GM19395 (cell line): ENCODE measurements around the gene PEA15.
A peak's percentile ranks its signal among the peaks of the same experiment; 100 is the strongest.

Source experiments
- ATAC-seq: cut with Tn5 transposase; IDR thresholded peaks from one replicate; pipeline ENCODE4 v1.9.1; 2021; ENCODE audit warnings: mild to moderate bottlenecking, moderate library complexity; ENCODE audit not compliant: unreplicated experiment

The PEA15 gene

GRCh38 chr1:160178731-160179130 is 26.5 kb upstream of the PEA15 start:
- ATAC-seq = no peak

GRCh38 chr1:160179336-160179735 is 25.8 kb upstream of the PEA15 start:
- no peak for ATAC-seq

- ATAC-seq = no peak
Observed at GRCh38 chr1:160186246-160186645, 18.9 kb upstream of the PEA15 start.

GRCh38 chr1:160186729-160187128 is 18.5 kb upstream of the PEA15 start:
- ATAC-seq = no peak

GRCh38 chr1:160187407-160187806 is 17.8 kb upstream of the PEA15 start:
- ATAC-seq = no peak

GRCh38 chr1:160188341-160188740 is 16.8 kb upstream of the PEA15 start:
- ATAC-seq = no peak

- ATAC-seq = no peak
Observed at GRCh38 chr1:160189649-160190625, 15.2 kb upstream of the PEA15 start, which contains the start of gene CASQ1. Gene CASQ1 (plus strand): TSS chr1:160190575. CDS start chr1:160190752, 177 bp downstream.

- ATAC-seq = no peak
Observed at GRCh38 chr1:160191756-160192155, 13.4 kb upstream of the PEA15 start.

- no peak for ATAC-seq
Observed at GRCh38 chr1:160192234-160192633, 12.9 kb upstream of the PEA15 start.

- no peak for ATAC-seq
Observed at GRCh38 chr1:160193091-160193819, 11.9 kb upstream of the PEA15 start.

GRCh38 chr1:160193832-160194736 is 11.1 kb upstream of the PEA15 start:
- ATAC-seq = no peak

- ATAC-seq = no peak
Observed at GRCh38 chr1:160194737-160195059, 10.5 kb upstream of the PEA15 start.

GRCh38 chr1:160196143-160196542 is 9.0 kb upstream of the PEA15 start:
- ATAC-seq = no peak

GRCh38 chr1:160197231-160197630 is 8.0 kb upstream of the PEA15 start:
- ATAC-seq = no peak

GRCh38 chr1:160200786-160201185 is 4.4 kb upstream of the PEA15 start:
- ATAC-seq = no peak

- ATAC-seq = peak; percentile 65
Observed at GRCh38 chr1:160204526-160205241, 500 bp upstream of the PEA15 start.

GRCh38 chr1:160206036-160206389 is 829 bp downstream of the PEA15 start:
- ATAC-seq = peak; percentile 46

- no peak for ATAC-seq
Observed at GRCh38 chr1:160206421-160207117, 1.4 kb downstream of the PEA15 start.

- no peak for ATAC-seq
Observed at GRCh38 chr1:160207118-160207650, 2.0 kb downstream of the PEA15 start.
